Ovary (tissue), 9 donors: ENCODE measurements around the gene SULT4A1. TPM values are rescaled to one million over a fixed set of nuclear protein-coding genes. Genes with fewer than 3 reads are reported as not detected.

Experiments
- DNase-seq, 5 donors: peaks; one replicate each; pipeline ENCODE4 v3.0.0-alpha.2; 2019 to 2020
- H3K27ac ChIP-seq, 2 donors: fragments of 200-600 bp; one replicate each; pipeline versions ENCODE4 v1.5.1 to v1.8.0; 2019 to 2022
- H3K27me3 ChIP-seq: fragments of 200-600 bp; one replicate; pipeline ENCODE4 v1.8.0; 2022
- H3K36me3 ChIP-seq: fragments of 200-600 bp; sonication (generic); one replicate; pipeline ENCODE4 v1.5.1; 2019
- H3K4me1 ChIP-seq: one replicate; pipeline ENCODE4 v1.8.1; 2013; ENCODE audit warnings: mild to moderate bottlenecking, moderate library complexity; ENCODE audit not compliant: insufficient read depth
- H3K4me3 ChIP-seq: fragments of 200-600 bp; sonication (generic); one replicate; pipeline ENCODE4 v1.5.1; 2017
- H3K9me3 ChIP-seq, 2 donors: fragments of 200-600 bp in 1 of 2; sonication (generic) in 1 of 2; one replicate each; pipeline versions ENCODE4 v1.5.1 to v1.8.1; 2013 to 2019; ENCODE audit warnings: mild to moderate bottlenecking in 1 of 2, moderate library complexity in 1 of 2
- EP300 ChIP-seq: sonication (generic); formaldehyde crosslinking; IDR thresholded peaks from one replicate; pipeline ENCODE4 v1.6.1; 2017; ENCODE audit warnings: antibody characterized with exemption
- POLR2A ChIP-seq: fragments of 450-650 bp; IDR thresholded peaks from one replicate; pipeline ENCODE4 v1.6.1; 2017; ENCODE audit warnings: antibody characterized with exemption, mild to moderate bottlenecking, moderate library complexity
- WGBS, 3 donors: extraction: QIAGEN DNeasy Blood & Tissue Kit in 1 of 3; methylation state at CpG; one replicate each; pipeline versions ENCODE4 v1.1.5 to v1.1.7; 2013 to 2017; 5-methylcytosine and 5-hydroxymethylcytosine counted together
- intact Hi-C, 4 donors: fragments of 100-400 bp; cut with DNase I; formaldehyde crosslinking; loops; one replicate each; pipeline versions ENCODE4 v1.11.0 to v1.15.1; 2022 to 2023
- polyA plus RNA-seq, 2 donors: library from polyadenylated mRNA; stranded (reverse); fragments of 200-250 nt in 1 of 2; fragments of 350-450 nt in 1 of 2; fragmentation: Illumina TruSeq in 1 of 2; extraction: RNeasy Lipid Tissue Mini Kit (QIAGEN cat#74804) in 1 of 2; gene quantifications; one replicate each; pipeline ENCODE4 v1.2.3, GENCODE V29; 2013 to 2014
- total RNA-seq, 7 donors: library from RNA; depleted of rRNA in 2 of 7; stranded (reverse); fragments of >200 nt in 2 of 7; fragmentation: NEBNext Ultra II Directional in 3 of 7; extraction: Animal tissue kit (Norgen Biotek cat#: 25700) in 3 of 7; gene quantifications; one replicate each; pipeline versions ENCODE4 v1.1.0 to v1.2.4, GENCODE V29; 2016 to 2023
- TF ChIP-seq, protein P1 (sequence below), 3 donors: fragments of 450-650 bp in 2 of 3; fragments of 200-600 bp in 1 of 3; IDR thresholded peaks; one replicate each; pipeline versions ENCODE4 v1.5.1 to v1.8.0; 2016 to 2022; ENCODE audit warnings: antibody characterized with exemption in 3 of 3, mild to moderate bottlenecking in 1 of 3
- donor health status: DM: no; HTN: no; CAD: no; lungs with moderate emphysema.
- donor health status: DM: no; HTN: no; CAD: no.
- donor health status: Bipolar disorder and iron deficiency.
- donor health status: DM: yes; HTN: yes; CAD: no.
- donor health status: DM: no; HTN: no; CAD: no.
- donor health status: DM: yes; HTN: yes; CAD: no.

SULT4A1 gene
- total and polyA plus RNA-seq, 9 donors, result 0.36 to 3.5 (median 1.8) TPM

DNA sequence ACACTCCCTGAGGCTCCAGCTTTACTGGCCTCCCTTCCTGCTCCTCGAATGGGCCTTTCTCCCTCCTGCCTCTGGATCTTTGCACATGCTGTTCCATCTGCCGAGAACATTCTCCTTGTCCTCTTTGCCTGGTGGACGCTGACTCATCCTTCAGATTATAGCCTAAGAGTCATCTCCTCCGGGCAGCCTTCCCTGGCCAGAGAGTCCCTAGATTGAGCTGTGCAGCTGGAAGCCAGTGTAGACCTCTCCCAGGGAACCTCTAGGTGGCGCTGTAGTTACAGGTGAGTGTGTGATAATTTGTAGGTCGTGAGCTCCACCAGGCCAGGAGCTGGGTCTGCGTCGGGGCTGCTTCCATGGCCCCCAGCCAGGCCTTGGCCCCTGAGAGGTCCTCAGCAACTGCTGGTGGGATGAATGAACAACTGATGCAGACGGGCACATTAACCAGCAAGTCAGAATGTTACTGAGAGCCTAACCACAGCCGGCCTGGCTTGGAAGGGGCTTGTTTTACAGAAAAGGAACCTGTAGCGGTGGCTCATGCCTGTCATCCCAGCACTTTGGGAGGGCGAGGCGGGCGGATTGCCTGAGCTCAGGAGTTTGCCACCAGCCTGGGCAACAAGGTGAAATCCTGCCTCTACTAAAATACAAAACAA, 20.8 kb upstream of the SULT4A1 start:
- no peaks in the 10 kb centered on the region for H3K36me3 ChIP-seq
- H3K27me3 ChIP-seq, result no peaks in the 10 kb centered on the region
- H3K9me3 ChIP-seq, result no peaks in the 10 kb centered on the region
- intact Hi-C loops, result loop anchor here in 2 of 4 donors (10.0 kb wide), 2 partner anchors 488 to 658 kb away; no protein-coding TSS in a partner anchor
- no peak overlapping the region for H3K27ac ChIP-seq
- 38 to 47% (median 45%) methylated on average over 14 of the region's 14 CpGs for WGBS, 3 donors
- no peak overlapping the region for H3K4me3 ChIP-seq
- H3K4me1 ChIP-seq, result peaks cover 4% of the 10 kb centered on the region
- TF ChIP-seq POLR2A, result no peak
- TF ChIP-seq, protein P1, sequence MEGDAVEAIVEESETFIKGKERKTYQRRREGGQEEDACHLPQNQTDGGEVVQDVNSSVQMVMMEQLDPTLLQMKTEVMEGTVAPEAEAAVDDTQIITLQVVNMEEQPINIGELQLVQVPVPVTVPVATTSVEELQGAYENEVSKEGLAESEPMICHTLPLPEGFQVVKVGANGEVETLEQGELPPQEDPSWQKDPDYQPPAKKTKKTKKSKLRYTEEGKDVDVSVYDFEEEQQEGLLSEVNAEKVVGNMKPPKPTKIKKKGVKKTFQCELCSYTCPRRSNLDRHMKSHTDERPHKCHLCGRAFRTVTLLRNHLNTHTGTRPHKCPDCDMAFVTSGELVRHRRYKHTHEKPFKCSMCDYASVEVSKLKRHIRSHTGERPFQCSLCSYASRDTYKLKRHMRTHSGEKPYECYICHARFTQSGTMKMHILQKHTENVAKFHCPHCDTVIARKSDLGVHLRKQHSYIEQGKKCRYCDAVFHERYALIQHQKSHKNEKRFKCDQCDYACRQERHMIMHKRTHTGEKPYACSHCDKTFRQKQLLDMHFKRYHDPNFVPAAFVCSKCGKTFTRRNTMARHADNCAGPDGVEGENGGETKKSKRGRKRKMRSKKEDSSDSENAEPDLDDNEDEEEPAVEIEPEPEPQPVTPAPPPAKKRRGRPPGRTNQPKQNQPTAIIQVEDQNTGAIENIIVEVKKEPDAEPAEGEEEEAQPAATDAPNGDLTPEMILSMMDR (IDR thresholded peaks at IDR 0.05), result no peak
- TF ChIP-seq EP300, result no peak
- DNase-seq, result peak in 1 of 5 donors; percentile 37

DNA sequence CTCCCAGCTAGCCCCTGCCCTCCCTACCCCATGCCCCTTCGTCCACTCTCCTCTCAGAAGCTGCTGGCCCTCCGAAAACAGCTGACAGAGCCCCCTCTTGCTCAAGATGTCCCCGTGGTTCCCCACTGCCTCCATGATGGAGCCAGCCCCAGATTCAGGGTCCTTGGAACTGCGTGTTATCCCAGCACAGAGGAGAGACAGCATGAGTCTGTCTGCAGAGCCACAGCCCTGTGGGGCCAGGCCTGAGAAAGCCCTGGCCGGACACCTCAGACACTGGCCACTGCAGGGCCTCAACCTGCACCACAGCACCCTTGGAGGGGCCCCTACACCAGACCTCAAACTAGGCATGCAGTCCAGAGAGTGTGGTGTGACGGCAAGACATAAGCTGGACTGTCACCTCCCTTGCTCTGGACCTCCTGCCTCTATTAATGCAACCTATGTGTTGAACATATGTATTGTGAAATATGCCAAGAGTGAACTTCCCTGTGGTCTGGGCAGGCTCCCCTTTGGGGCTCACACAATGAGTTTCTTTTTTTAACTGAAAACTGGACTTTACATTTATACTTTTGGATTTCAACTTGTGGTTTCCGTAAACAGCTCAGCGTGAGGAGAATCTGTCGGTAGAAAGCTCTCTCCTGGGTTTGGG, 19.9 kb upstream of the SULT4A1 start:
- peak in 1 of 5 donors; percentile 19 for DNase-seq
- H3K27me3 ChIP-seq, result no peaks in the 10 kb centered on the region
- WGBS, 3 donors, result 77 to 83% (median 78%) methylated on average over 9 of the region's 9 CpGs
- TF ChIP-seq EP300 (no peak), POLR2A (no peak)
- TF ChIP-seq, protein P1 (IDR thresholded peaks at IDR 0.05), result no peak
- no peaks in the 10 kb centered on the region for H3K36me3 ChIP-seq
- no peaks in the 10 kb centered on the region for H3K9me3 ChIP-seq
- no peak overlapping the region for H3K4me3 ChIP-seq
- H3K27ac ChIP-seq, result no peak overlapping the region
- intact Hi-C loops, result loop anchor here in 2 of 4 donors (10.0 kb wide), 2 partner anchors 487 to 657 kb away; no protein-coding TSS in a partner anchor
- H3K4me1 ChIP-seq, result peaks cover 4% of the 10 kb centered on the region

DNA sequence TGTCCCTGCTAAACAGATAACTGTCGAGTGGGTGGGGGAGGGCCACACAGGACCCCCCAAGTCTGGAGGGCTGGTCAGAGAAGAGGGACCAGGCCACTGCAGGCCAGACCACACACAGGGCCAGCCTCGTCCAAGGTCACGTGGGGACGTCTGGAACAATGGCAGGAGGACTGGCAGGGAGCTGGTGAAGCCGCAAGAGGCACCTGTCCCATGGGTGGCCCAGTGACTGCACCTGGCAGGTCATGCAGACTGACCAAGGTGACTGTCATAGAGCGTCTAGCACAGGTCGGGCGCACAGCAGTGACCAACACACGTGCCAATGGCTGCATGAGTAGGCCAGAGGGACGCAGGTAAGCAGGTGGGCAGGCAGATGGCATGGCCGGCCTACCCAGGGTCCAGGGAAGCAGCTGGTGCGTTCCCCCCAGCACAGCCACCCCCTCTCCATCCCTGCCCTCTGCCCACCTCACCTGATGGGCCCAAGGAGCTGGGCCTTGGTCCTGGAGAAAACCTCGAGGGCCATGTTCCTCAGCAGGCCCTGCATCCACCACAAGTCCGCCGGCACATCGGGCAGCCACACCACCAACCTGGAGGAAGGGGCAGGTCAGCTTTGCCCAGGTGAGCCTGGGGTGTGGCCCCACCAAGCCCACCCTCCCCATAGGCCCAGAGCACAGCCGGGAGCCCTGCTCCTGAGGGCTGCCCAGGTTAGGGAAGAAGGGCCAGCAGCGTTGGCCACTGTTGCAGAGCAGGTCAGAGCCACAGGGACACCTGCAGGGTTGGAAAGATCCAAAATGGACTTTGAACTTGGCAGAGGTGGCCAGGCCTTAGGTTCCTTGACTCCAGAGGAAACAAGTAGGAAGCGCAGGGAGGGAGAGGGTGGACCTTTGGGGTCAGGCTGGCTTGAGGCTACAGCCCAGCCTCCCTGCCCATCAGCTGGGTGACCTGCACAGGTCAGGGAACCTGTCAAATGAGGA, 19.1 kb upstream of the SULT4A1 start:
- intact Hi-C loops, result loop anchor here in 2 of 4 donors (10.0 kb wide), 2 partner anchors 487 to 657 kb away; no protein-coding TSS in a partner anchor
- 83 to 84% (median 83%) methylated on average over 18 to 19 of the region's 19 CpGs for WGBS, 3 donors
- peak in 1 of 5 donors; percentile 31 for DNase-seq
- no peaks in the 10 kb centered on the region for H3K27me3 ChIP-seq
- H3K4me1 ChIP-seq, result peaks cover 4% of the 10 kb centered on the region
- no peaks in the 10 kb centered on the region for H3K36me3 ChIP-seq
- no peaks in the 10 kb centered on the region for H3K9me3 ChIP-seq
- TF ChIP-seq EP300, result no peak
- TF ChIP-seq, protein P1 (IDR thresholded peaks at IDR 0.05), result no peak
- no peak for TF ChIP-seq POLR2A
- no peak overlapping the region for H3K27ac ChIP-seq
- no peak overlapping the region for H3K4me3 ChIP-seq

DNA sequence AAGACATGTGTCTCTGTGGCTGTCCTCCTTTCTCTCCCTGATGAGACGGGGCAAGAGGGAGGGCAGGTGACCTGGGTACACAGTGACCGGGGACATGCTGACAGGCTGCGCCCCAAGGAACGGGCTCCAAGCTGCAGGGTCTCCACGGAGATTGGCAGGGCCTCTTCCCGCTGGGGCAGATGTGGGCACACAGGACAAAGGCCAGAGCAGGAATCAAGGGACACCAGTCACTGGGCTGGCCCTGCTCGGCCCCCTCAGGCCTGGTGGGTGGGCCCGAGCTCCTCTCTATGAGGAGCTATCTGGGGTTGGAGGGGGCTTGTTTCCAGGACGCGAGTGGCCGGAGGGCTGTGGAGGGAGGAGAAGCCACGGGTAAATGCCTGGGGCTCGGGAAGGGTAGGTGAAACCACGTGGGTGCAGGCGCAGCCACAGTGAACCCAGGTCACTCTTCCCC, 18.3 kb upstream of the SULT4A1 start:
- no peak overlapping the region for H3K27ac ChIP-seq
- peak in 2 of 5 donors; percentile 17 to 32 for DNase-seq
- no peaks in the 10 kb centered on the region for H3K27me3 ChIP-seq
- H3K4me1 ChIP-seq, result peaks cover 4% of the 10 kb centered on the region
- H3K4me3 ChIP-seq, result no peak overlapping the region
- no peaks in the 10 kb centered on the region for H3K36me3 ChIP-seq
- TF ChIP-seq POLR2A (no peak), EP300 (no peak)
- TF ChIP-seq, protein P1 (IDR thresholded peaks at IDR 0.05), result no peak
- 80 to 88% (median 85%) methylated on average over 15 of the region's 15 CpGs for WGBS, 3 donors
- no peaks in the 10 kb centered on the region for H3K9me3 ChIP-seq
- intact Hi-C loops, result loop anchor here in 2 of 4 donors (10.0 kb wide), 2 partner anchors 486 to 656 kb away; no protein-coding TSS in a partner anchor
